Neutrophil (primary cell): ENCODE data around the gene HK1.

Source experiments
- H3K27ac ChIP-seq: fragments of 200-600 bp; sonication (generic); 2 replicates; pipeline ENCODE4 v1.5.1; 2016; ENCODE audit warnings: mild to moderate bottlenecking, moderate library complexity
- H3K27me3 ChIP-seq: fragments of 200-600 bp; sonication (generic); 2 replicates; pipeline ENCODE4 v1.6.0; 2016; ENCODE audit warnings: mild to moderate bottlenecking
- H3K36me3 ChIP-seq: fragments of 200-600 bp; sonication (generic); 2 replicates; pipeline ENCODE4 v1.5.1; 2017
- H3K4me1 ChIP-seq, 2 experiments: fragments of 200-600 bp in 1 of 2; sonication (generic) in 1 of 2; 1 replicate in 1 of 2; 2 replicates in 1 of 2; pipeline versions ENCODE4 v1.5.1 to v1.6.1; 2013 to 2016; ENCODE audit warnings: low read depth in 1 of 2, low read length in 1 of 2, mild to moderate bottlenecking in 1 of 2, moderate library complexity in 1 of 2; ENCODE audit not compliant: control insufficient read depth in 1 of 2, insufficient read depth in 1 of 2
- H3K4me3 ChIP-seq, 2 experiments: fragments of 200-600 bp in 1 of 2; sonication (generic) in 1 of 2; 1 replicate in 1 of 2; 2 replicates in 1 of 2; pipeline ENCODE4 v1.5.1; 2013 to 2016; ENCODE audit warnings: low read depth in 1 of 2, low read length in 1 of 2, mild to moderate bottlenecking in 1 of 2, moderate library complexity in 1 of 2
- H3K9me3 ChIP-seq: fragments of 200-600 bp; sonication (generic); 2 replicates; pipeline ENCODE4 v1.5.1; 2016
- CTCF ChIP-seq: fragments of 200-600 bp; sonication (generic); IDR thresholded peaks from 2 replicates; pipeline ENCODE4 v1.5.1; 2016; ENCODE audit warnings: antibody characterized with exemption

The HK1 gene

GRCh38 chr10:69254877-69255276 lies 23.4 kb upstream of the HK1 start:
- TF ChIP-seq CTCF: no peak
- Histone ChIP-seq H3K4me3 (no peak overlapping the region), H3K27ac (no peak overlapping the region), H3K4me1 (no peaks in the 10 kb centered on the region), H3K9me3 (no peaks in the 10 kb centered on the region), H3K27me3 (no peaks in the 10 kb centered on the region), H3K36me3 (no peaks in the 10 kb centered on the region)

- H3K27ac ChIP-seq: no peak overlapping the region
- H3K4me1 ChIP-seq: no peaks in the 10 kb centered on the region
- no peaks in the 10 kb centered on the region for H3K36me3 ChIP-seq
- no peak overlapping the region for H3K4me3 ChIP-seq
- no peaks in the 10 kb centered on the region for H3K9me3 ChIP-seq
- no peaks in the 10 kb centered on the region for H3K27me3 ChIP-seq
- no peak for TF ChIP-seq CTCF
These were observed 18.6 kb upstream of the HK1 start for GRCh38 chr10:69259547-69260243.

GRCh38 chr10:69261184-69261583 lies 17.1 kb upstream of the HK1 start:
- no peak for TF ChIP-seq CTCF

GRCh38 chr10:69262292-69262751 lies 16.0 kb upstream of the HK1 start:
- no peaks in the 10 kb centered on the region for H3K9me3 ChIP-seq
- H3K4me1 ChIP-seq: no peaks in the 10 kb centered on the region
- H3K27me3 ChIP-seq: peaks cover 3% of the 10 kb centered on the region
- H3K4me3 ChIP-seq: no peak overlapping the region
- no peaks in the 10 kb centered on the region for H3K36me3 ChIP-seq
- TF ChIP-seq CTCF: no peak
- no peak overlapping the region for H3K27ac ChIP-seq

More at GRCh38 chr10:69261184-69261583, 17.1 kb upstream of the HK1 start:
- no peaks in the 10 kb centered on the region for H3K9me3 ChIP-seq
- H3K4me1 ChIP-seq: no peaks in the 10 kb centered on the region
- H3K27ac ChIP-seq: no peak overlapping the region
- H3K4me3 ChIP-seq: no peak overlapping the region
- H3K36me3 ChIP-seq: no peaks in the 10 kb centered on the region
- H3K27me3 ChIP-seq: no peaks in the 10 kb centered on the region

GRCh38 chr10:69265521-69265920 lies 12.8 kb upstream of the HK1 start:
- Histone ChIP-seq H3K36me3 (no peaks in the 10 kb centered on the region), H3K27ac (no peak overlapping the region), H3K27me3 (peaks cover 3% of the 10 kb centered on the region), H3K4me3 (no peak overlapping the region), H3K4me1 (no peaks in the 10 kb centered on the region), H3K9me3 (no peaks in the 10 kb centered on the region)
- no peak for TF ChIP-seq CTCF
